Uterus (tissue), 4 donors: Measurements from ENCODE around the gene COL28A1. TPM values are rescaled to one million over a fixed set of nuclear protein-coding genes. Genes with fewer than 3 reads are reported as not detected.

ENCODE experiments used
- DNase-seq, 2 donors: peaks; one replicate each; pipeline ENCODE4 v3.0.0-alpha.2; 2019 to 2020
- H3K27ac ChIP-seq, 2 donors: fragments of 200-600 bp; sonication (generic); 1 replicate in 1 of 2; 2 replicates in 1 of 2; pipeline ENCODE4 v1.5.1; 2016 to 2018
- H3K27me3 ChIP-seq, 2 donors: fragments of 200-600 bp; sonication (generic); one replicate each; pipeline ENCODE4 v1.5.1; 2018 to 2019; ENCODE audit warnings: control low read depth in 1 of 2
- H3K36me3 ChIP-seq, 2 donors: fragments of 200-600 bp; sonication (generic); one replicate each; pipeline ENCODE4 v1.5.1; 2019; ENCODE audit warnings: control low read depth in 1 of 2
- H3K4me1 ChIP-seq, 2 donors: fragments of 200-600 bp; sonication (generic); one replicate each; pipeline ENCODE4 v1.5.1; 2018 to 2019; ENCODE audit warnings: control low read depth in 1 of 2
- H3K4me3 ChIP-seq, 2 donors: fragments of 200-600 bp; sonication (generic); 1 replicate in 1 of 2; 2 replicates in 1 of 2; pipeline ENCODE4 v1.5.1; 2018 to 2019; ENCODE audit warnings: mild to moderate bottlenecking in 1 of 2
- H3K9me3 ChIP-seq, 2 donors: fragments of 200-600 bp; sonication (generic); one replicate each; pipeline ENCODE4 v1.5.1; 2019; ENCODE audit warnings: control low read depth in 1 of 2
- CTCF ChIP-seq, 4 experiments: fragments of 200-600 bp in 2 of 4; fragments of 450-650 bp in 2 of 4; sonication (generic) in 2 of 4; IDR thresholded peaks; one replicate each; pipeline ENCODE4 v1.5.1; 2016 to 2019; ENCODE audit warnings: antibody characterized with exemption in 4 of 4, mild to moderate bottlenecking in 2 of 4, moderate library complexity in 1 of 4
- POLR2A ChIP-seq, 2 donors: fragments of 450-650 bp; IDR thresholded peaks; one replicate each; pipeline ENCODE4 v1.6.1; 2016; ENCODE audit warnings: antibody characterized with exemption in 2 of 2, mild to moderate bottlenecking in 1 of 2, moderate library complexity in 1 of 2
- intact Hi-C: fragments of 100-400 bp; cut with DNase I; formaldehyde crosslinking; loops from one replicate; pipeline ENCODE4 v1.15.1; 2023; ENCODE audit warnings: low total_unique reads
- total RNA-seq, 4 donors: library from RNA; depleted of rRNA in 3 of 4; stranded (reverse); fragments of >200 nt in 3 of 4; gene quantifications; one replicate each; pipeline versions ENCODE4 v1.1.0 to v1.2.4, GENCODE V29; 2014 to 2023
- donor health status: DM: yes; HTN: yes; CAD: no.

The COL28A1 gene
- total RNA-seq, 4 donors from 2014 or later, result 0.26 to 6.8 (median 1.7) TPM

DNA sequence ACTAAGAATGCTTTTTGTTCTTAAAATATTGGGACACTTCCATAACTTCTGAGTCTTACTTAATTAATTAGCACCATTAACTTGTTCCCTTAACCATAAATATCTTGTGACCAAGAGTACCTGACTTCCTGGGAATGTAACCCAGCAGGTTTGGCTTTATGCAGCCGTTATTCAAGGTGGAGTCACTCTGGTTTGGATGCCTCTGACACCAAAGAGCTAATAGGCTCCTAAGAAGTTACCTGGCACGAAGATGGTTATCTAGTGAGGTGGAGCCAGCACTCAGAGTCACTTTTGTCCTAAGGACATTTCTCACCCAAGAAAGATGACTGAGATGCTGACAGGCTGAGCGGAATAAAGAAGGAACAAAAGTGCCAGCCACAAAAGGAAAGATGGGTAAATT lies 181.0 kb downstream of the COL28A1 start:
- Histone ChIP-seq H3K4me1 (no peaks in the 10 kb centered on the region), H3K4me3 (no peak overlapping the region), H3K36me3 (no peaks in the 10 kb centered on the region), H3K9me3 (no peaks in the 10 kb centered on the region), H3K27me3 (no peaks in the 10 kb centered on the region), H3K27ac (no peak overlapping the region)
- TF ChIP-seq CTCF (IDR thresholded peaks at IDR 0.05), result no peak
- intact Hi-C loops, result no loop called here
- no peak for DNase-seq

DNA sequence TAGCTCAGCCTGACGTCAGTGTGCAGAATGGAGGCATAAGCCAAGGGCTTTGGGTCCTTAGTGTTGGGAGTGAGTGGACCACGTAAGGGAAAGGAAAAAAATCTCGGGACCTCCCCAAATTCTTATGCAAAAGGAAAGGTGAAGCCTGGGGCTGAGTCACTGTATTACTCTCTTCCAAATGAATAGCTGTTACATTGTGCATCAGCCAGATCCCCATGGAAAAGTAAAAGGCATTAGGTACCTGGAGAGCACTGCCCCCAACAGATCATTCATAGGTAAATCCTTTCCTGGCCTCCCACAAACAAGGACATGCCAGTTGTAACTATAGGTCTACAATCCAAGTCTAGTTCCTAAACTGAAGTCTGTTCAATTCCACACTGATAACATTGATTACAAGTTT lies 182.8 kb downstream of the COL28A1 start:
- Histone ChIP-seq H3K27ac (no peak overlapping the region), H3K4me3 (no peak overlapping the region), H3K36me3 (no peaks in the 10 kb centered on the region), H3K9me3 (no peaks in the 10 kb centered on the region), H3K4me1 (no peaks in the 10 kb centered on the region), H3K27me3 (no peaks in the 10 kb centered on the region)
- TF ChIP-seq POLR2A (IDR thresholded peaks at IDR 0.05) (no peak), CTCF (IDR thresholded peaks at IDR 0.05) (no peak)
- no peak for DNase-seq
- intact Hi-C loops, result no loop called here

DNA sequence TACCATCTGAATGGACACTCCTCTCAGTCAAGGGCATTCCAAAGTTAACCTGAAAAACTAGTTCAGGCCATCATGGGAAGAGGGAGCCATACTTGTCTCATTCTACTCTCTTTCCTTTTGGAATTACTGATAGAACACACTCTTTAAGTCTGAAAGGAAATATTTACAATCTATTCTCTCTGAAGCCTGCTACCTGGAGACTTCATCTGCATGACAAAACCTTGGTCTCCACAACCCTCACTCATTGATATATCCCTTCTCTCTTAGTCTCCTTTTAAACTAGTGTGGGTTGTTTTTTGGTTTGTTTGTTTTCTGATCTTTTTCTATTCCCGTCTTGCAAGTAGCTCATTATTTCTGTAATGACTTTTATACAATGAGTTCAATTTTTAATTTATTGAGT lies 183.8 kb downstream of the COL28A1 start:
- DNase-seq, result no peak
- H3K36me3 ChIP-seq, result no peaks in the 10 kb centered on the region
- H3K4me1 ChIP-seq, result no peaks in the 10 kb centered on the region
- no peaks in the 10 kb centered on the region for H3K9me3 ChIP-seq
- intact Hi-C loops, result no loop called here
- H3K27ac ChIP-seq, result no peak overlapping the region
- no peak overlapping the region for H3K4me3 ChIP-seq
- TF ChIP-seq POLR2A (IDR thresholded peaks at IDR 0.05) (no peak), CTCF (IDR thresholded peaks at IDR 0.05) (no peak)
- H3K27me3 ChIP-seq, result no peaks in the 10 kb centered on the region

DNA sequence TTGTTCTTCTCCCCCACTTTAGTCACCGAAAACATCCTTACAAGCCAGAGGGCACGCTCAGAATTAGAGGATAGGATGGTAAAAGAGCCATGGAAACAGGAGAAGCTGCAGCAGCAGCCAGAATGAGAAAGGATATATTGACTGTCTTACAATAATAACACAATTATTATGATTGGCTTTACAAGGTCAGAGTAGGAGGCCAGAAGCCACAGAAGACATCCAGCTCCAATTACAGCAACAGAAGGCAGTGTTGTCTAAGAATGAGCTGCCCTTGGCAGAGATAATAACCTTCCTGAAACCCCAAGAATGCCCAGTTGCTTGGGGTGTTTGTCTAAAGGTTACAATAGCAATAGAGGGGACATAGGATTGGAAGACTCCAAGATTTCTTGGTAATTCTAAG lies 184.5 kb downstream of the COL28A1 start:
- Histone ChIP-seq H3K4me3 (no peak overlapping the region), H3K9me3 (no peaks in the 10 kb centered on the region), H3K27me3 (no peaks in the 10 kb centered on the region), H3K27ac (no peak overlapping the region), H3K36me3 (no peaks in the 10 kb centered on the region), H3K4me1 (no peaks in the 10 kb centered on the region)
- intact Hi-C loops, result no loop called here
- DNase-seq, result no peak
- TF ChIP-seq CTCF (IDR thresholded peaks at IDR 0.05), result no peak

GRCh38 chr7:7349156-7349555 lies 186.5 kb downstream of the COL28A1 start:
- Histone ChIP-seq H3K36me3 (no peaks in the 10 kb centered on the region), H3K4me3 (no peak overlapping the region), H3K27ac (no peak overlapping the region), H3K4me1 (no peaks in the 10 kb centered on the region), H3K9me3 (no peaks in the 10 kb centered on the region), H3K27me3 (no peaks in the 10 kb centered on the region)
- TF ChIP-seq POLR2A (IDR thresholded peaks at IDR 0.05), result no peak
- no peak for TF ChIP-seq CTCF (IDR thresholded peaks at IDR 0.05)
- no peak for DNase-seq
- intact Hi-C loops, result no loop called here
